KOPT-K1 (cell line): ENCODE results near the gene AKAP6.

Experiments
- H3K27ac ChIP-seq: fragments of 200-600 bp; sonication (generic); 2 replicates; pipeline ENCODE4 v1.5.1; 2016; ENCODE audit warnings: antibody characterized with exemption, mild to moderate bottlenecking, low read depth, low read length; ENCODE audit not compliant: poor library complexity, severe bottlenecking
- H3K36me3 ChIP-seq: fragments of 200-600 bp; sonication (generic); 2 replicates; pipeline ENCODE4 v1.5.1; 2017; ENCODE audit warnings: antibody characterized with exemption, mild to moderate bottlenecking, low read length, moderate library complexity; ENCODE audit not compliant: insufficient read depth
- H3K9me3 ChIP-seq: fragments of 200-600 bp; sonication (generic); 2 replicates; pipeline ENCODE4 v1.5.1; 2017; ENCODE audit warnings: antibody characterized with exemption, low read length, mild to moderate bottlenecking; ENCODE audit not compliant: insufficient read depth, poor library complexity, severe bottlenecking

AKAP6 gene

GRCh38 chr14:32329146-32329545 lies at the start of gene AKAP6:
AKAP6 (plus strand) TSS chr14:32329298; CDS start chr14:32433494, 104,196 bp downstream.
- H3K9me3 ChIP-seq = no peaks in the 10 kb centered on the region
- H3K36me3 ChIP-seq = no peaks in the 10 kb centered on the region
- no peak within 1 kb of the TSS for H3K27ac ChIP-seq

- Histone ChIP-seq H3K36me3 (no peaks in the 10 kb centered on the region), H3K9me3 (no peaks in the 10 kb centered on the region), H3K27ac (no peak overlapping the region)
Observed at GRCh38 chr14:32286602-32287001, 42.5 kb upstream of the AKAP6 start.

GRCh38 chr14:32296366-32296765 lies 32.7 kb upstream of the AKAP6 start:
- no peak overlapping the region for H3K27ac ChIP-seq
- H3K36me3 ChIP-seq = no peaks in the 10 kb centered on the region
- H3K9me3 ChIP-seq = no peaks in the 10 kb centered on the region

GRCh38 chr14:32298346-32298745 lies 30.8 kb upstream of the AKAP6 start:
- no peaks in the 10 kb centered on the region for H3K9me3 ChIP-seq
- H3K27ac ChIP-seq = no peak overlapping the region
- H3K36me3 ChIP-seq = no peaks in the 10 kb centered on the region

GRCh38 chr14:32300136-32300535 lies 29.0 kb upstream of the AKAP6 start:
- Histone ChIP-seq H3K9me3 (no peaks in the 10 kb centered on the region), H3K27ac (no peak overlapping the region), H3K36me3 (no peaks in the 10 kb centered on the region)

- Histone ChIP-seq H3K27ac (no peak overlapping the region), H3K36me3 (no peaks in the 10 kb centered on the region), H3K9me3 (no peaks in the 10 kb centered on the region)
Observed at GRCh38 chr14:32303865-32304264, 25.2 kb upstream of the AKAP6 start.

GRCh38 chr14:32304296-32304695 lies 24.8 kb upstream of the AKAP6 start:
- no peak overlapping the region for H3K27ac ChIP-seq
- no peaks in the 10 kb centered on the region for H3K9me3 ChIP-seq
- no peaks in the 10 kb centered on the region for H3K36me3 ChIP-seq

- Histone ChIP-seq H3K9me3 (no peaks in the 10 kb centered on the region), H3K27ac (no peak overlapping the region), H3K36me3 (no peaks in the 10 kb centered on the region)
Observed at GRCh38 chr14:32306549-32306948, 22.5 kb upstream of the AKAP6 start.

- H3K27ac ChIP-seq = no peak overlapping the region
Observed at GRCh38 chr14:32307881-32308582, 21.1 kb upstream of the AKAP6 start.

GRCh38 chr14:32310876-32311275 lies 18.2 kb upstream of the AKAP6 start:
- no peaks in the 10 kb centered on the region for H3K36me3 ChIP-seq
- H3K27ac ChIP-seq = no peak overlapping the region
- H3K9me3 ChIP-seq = no peaks in the 10 kb centered on the region

More at GRCh38 chr14:32307881-32308582, 21.1 kb upstream of the AKAP6 start:
- no peaks in the 10 kb centered on the region for H3K36me3 ChIP-seq
- no peaks in the 10 kb centered on the region for H3K9me3 ChIP-seq

- no peaks in the 10 kb centered on the region for H3K36me3 ChIP-seq
- H3K27ac ChIP-seq = no peak overlapping the region
- no peaks in the 10 kb centered on the region for H3K9me3 ChIP-seq
Observed at GRCh38 chr14:32311294-32312009, 17.6 kb upstream of the AKAP6 start.

GRCh38 chr14:32312010-32312331 lies 17.1 kb upstream of the AKAP6 start:
- H3K9me3 ChIP-seq = no peaks in the 10 kb centered on the region
- H3K27ac ChIP-seq = no peak overlapping the region
- H3K36me3 ChIP-seq = no peaks in the 10 kb centered on the region

- H3K36me3 ChIP-seq = no peaks in the 10 kb centered on the region
- H3K9me3 ChIP-seq = no peaks in the 10 kb centered on the region
- no peak overlapping the region for H3K27ac ChIP-seq
Observed at GRCh38 chr14:32313844-32314376, 15.2 kb upstream of the AKAP6 start.

GRCh38 chr14:32318087-32318795 lies 10.9 kb upstream of the AKAP6 start:
- no peak overlapping the region for H3K27ac ChIP-seq
- no peaks in the 10 kb centered on the region for H3K36me3 ChIP-seq
- H3K9me3 ChIP-seq = no peaks in the 10 kb centered on the region

- Histone ChIP-seq H3K27ac (no peak overlapping the region), H3K9me3 (no peaks in the 10 kb centered on the region), H3K36me3 (no peaks in the 10 kb centered on the region)
Observed at GRCh38 chr14:32319368-32320049, 9.6 kb upstream of the AKAP6 start.
